ENCODE measurements around the gene FERMT3.

FERMT3 gene

DNA sequence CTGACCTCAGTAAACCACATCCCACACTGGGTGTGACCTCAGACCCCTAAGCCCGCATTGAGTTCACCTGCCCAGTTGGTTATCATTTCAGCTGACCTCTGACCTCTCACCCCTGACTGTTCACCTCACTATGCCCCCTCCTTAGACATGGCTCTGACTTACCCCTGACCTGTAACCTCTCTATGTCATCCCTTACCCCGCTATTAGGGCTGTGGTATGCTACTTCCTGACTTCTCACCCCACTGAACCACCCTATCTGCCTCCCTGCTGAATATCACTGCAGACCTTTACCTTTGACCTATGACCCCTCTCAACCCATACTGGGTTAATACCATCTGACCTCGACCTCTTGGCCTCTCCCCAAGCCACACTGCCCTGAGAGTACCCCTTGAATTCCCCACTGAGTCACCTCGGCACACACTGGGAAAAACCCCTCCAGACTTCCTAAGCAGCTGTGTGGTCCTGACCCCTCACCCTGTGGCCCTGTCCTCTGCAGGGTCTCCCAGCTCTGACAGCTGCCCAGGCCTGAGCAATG is 53.1 kb downstream of the FERMT3 start:
- DNase-seq (ENCODE audit: extremely low spot score) = no peak
- TF ChIP-seq TARDBP (IDR thresholded peaks at IDR 0.05) = no peak
- TF ChIP-seq HDGF (IDR thresholded peaks at IDR 0.05; ENCODE audit: borderline replicate concordance) = no peak
- no peak for TF ChIP-seq FOXK2 (IDR thresholded peaks at IDR 0.05)
- TF ChIP-seq SP1 (IDR thresholded peaks at IDR 0.05) = no peak
- TF ChIP-seq, protein P1, sequence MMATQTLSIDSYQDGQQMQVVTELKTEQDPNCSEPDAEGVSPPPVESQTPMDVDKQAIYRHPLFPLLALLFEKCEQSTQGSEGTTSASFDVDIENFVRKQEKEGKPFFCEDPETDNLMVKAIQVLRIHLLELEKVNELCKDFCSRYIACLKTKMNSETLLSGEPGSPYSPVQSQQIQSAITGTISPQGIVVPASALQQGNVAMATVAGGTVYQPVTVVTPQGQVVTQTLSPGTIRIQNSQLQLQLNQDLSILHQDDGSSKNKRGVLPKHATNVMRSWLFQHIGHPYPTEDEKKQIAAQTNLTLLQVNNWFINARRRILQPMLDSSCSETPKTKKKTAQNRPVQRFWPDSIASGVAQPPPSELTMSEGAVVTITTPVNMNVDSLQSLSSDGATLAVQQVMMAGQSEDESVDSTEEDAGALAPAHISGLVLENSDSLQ (IDR thresholded peaks at IDR 0.05) = no peak
- TF ChIP-seq SUZ12 (IDR thresholded peaks at IDR 0.05) = no peak
- no peak for TF ChIP-seq ELF4 (IDR thresholded peaks at IDR 0.05)
- TF ChIP-seq LEF1 (IDR thresholded peaks at IDR 0.05; ENCODE audit: borderline replicate concordance) = no peak
- TF ChIP-seq FOXA1 (IDR thresholded peaks at IDR 0.05) = no peak
- no peak for TF ChIP-seq CTBP1 (IDR thresholded peaks at IDR 0.05; ENCODE audit: borderline replicate concordance)
- no peak for TF ChIP-seq ZNF384 (IDR thresholded peaks at IDR 0.05)
- no peak for TF ChIP-seq ARNT (IDR thresholded peaks at IDR 0.05)
- no peak for TF ChIP-seq FOXM1 (IDR thresholded peaks at IDR 0.05; ENCODE audit: borderline replicate concordance)
- no peak for TF ChIP-seq NFRKB (IDR thresholded peaks at IDR 0.05)
- CTCF ChIA-PET = no interaction called here
- POLR2A ChIA-PET = interaction anchor here (4.1 kb wide), 1 partner anchor 13 kb away, joined by 18 read pairs; the partner anchor contains the start of gene PPP1R14B

DNA sequence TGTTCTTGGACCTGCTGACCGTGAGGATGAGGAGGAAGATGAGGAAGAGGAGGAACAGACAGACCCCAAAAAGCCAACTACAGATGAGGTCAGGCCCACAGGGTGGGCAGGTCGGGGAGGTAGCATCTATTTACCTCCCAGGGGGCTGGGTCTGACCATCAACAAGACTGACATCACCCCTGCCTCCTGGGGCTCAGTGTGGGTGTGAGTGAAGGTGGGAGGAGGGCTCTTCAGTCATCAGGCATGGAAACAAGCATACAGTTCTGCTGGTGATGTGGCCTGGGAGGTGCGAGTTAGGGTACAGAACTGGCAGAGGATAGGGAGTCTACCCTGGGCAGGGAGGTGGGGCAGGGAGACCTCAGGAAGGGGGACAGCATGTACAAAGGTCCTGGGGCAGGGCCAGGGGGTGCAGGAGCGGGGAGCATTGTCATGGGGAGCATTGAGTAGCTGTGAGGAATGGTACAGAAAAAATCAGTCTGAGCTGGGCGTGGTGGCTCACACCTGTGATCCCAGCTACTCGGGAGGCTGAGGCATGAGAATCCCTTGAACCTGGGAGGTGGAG is 53.7 kb downstream of the FERMT3 start:
- TF ChIP-seq, protein P1 (IDR thresholded peaks at IDR 0.05) = no peak
- TF ChIP-seq L3MBTL2 (conservative IDR thresholded peaks at IDR 0.05) (no peak), FOXK2 (IDR thresholded peaks at IDR 0.05) (no peak), ARNT (IDR thresholded peaks at IDR 0.05) (no peak), FOXA1 (IDR thresholded peaks at IDR 0.05) (no peak), BHLHE40 (IDR thresholded peaks at IDR 0.05; ENCODE audit: borderline replicate concordance) (no peak), ZNF384 (IDR thresholded peaks at IDR 0.05) (no peak)
- ChIA-PET CTCF (no interaction called here), POLR2A (interaction anchor here (1.4 kb wide), 1 partner anchor 57 kb away, joined by 3 read pairs; the partner anchor contains the start of gene PRDX5)
- no peak for DNase-seq (ENCODE audit: extremely low spot score)

DNA sequence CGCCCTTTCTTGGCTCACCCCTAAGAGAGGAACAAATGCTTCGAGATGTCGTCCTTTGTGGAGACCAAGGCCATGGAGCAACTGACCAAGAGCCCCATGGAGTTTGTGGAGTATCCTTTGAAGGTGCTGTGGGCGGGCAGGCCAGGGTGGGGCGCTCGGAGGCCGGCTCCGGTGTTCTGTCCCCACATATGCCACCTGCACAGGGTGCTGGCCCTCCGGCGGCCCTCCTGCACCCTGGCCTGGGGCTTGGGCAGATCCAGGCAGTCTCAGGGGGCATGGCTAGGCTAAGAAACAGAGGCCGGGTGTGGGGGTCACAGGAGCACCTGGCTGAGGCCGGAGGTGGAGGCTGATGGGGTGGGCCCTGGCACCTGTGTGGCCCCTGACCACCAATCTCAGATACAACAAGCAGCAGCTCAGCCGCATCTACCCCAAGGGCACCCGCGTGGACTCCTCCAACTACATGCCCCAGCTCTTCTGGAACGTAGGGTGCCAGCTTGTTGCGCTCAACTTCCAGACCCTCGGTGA is 55.1 kb downstream of the FERMT3 start:
- ChIA-PET CTCF (no interaction called here), POLR2A (interaction anchor here (1.4 to 1.6 kb wide), 2 partner anchors 10 to 56 kb away, joined by 3 to 4 read pairs; partner anchors contain the start of gene PRDX5)
- TF ChIP-seq FOXM1 (IDR thresholded peaks at IDR 0.05; ENCODE audit: borderline replicate concordance) (no peak), ARNT (IDR thresholded peaks at IDR 0.05) (no peak), SP1 (IDR thresholded peaks at IDR 0.05) (no peak), L3MBTL2 (conservative IDR thresholded peaks at IDR 0.05) (no peak), CTBP1 (IDR thresholded peaks at IDR 0.05; ENCODE audit: borderline replicate concordance) (no peak), LEF1 (IDR thresholded peaks at IDR 0.05; ENCODE audit: borderline replicate concordance) (no peak), ZNF384 (IDR thresholded peaks at IDR 0.05) (no peak), TARDBP (IDR thresholded peaks at IDR 0.05) (no peak), NFRKB (IDR thresholded peaks at IDR 0.05) (no peak)
- TF ChIP-seq, protein P1 (IDR thresholded peaks at IDR 0.05) = no peak
- no peak for DNase-seq (ENCODE audit: extremely low spot score)

DNA sequence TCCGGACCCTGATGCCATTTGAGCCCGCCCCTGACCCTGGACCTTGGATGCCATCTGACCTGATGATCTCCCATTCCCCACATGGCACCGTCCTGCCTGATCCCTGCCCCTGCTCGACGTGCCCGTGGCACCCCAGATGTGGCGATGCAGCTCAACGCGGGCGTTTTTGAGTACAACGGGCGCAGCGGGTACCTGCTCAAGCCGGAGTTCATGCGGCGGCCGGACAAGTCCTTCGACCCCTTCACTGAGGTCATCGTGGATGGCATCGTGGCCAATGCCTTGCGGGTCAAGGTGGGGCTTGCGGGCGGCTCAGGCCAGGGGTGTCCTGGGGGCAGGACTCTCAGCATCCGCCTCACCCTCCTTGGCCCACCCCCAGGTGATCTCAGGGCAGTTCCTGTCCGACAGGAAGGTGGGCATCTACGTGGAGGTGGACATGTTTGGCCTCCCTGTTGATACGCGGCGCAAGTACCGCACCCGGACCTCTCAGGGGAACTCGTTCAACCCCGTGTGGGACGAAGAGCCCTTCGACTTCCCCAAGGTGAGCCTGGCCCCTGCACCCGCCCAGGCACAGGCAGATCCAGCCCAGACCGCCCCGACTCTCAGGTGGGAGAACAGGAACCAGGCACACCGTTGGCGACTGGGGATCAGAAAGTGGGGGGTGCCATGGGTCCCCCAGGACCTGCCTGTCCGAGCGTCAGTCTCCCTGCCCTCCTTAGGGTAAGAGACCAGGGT is 55.9 kb downstream of the FERMT3 start:
- ChIA-PET CTCF (no interaction called here), POLR2A (interaction anchor here (1.6 kb wide), 1 partner anchor 9 kb away, joined by 4 read pairs; no protein-coding TSS in a partner anchor)
- TF ChIP-seq ZNF384 (IDR thresholded peaks at IDR 0.05) (no peak), L3MBTL2 (conservative IDR thresholded peaks at IDR 0.05) (no peak), SP1 (IDR thresholded peaks at IDR 0.05) (no peak), FOXM1 (IDR thresholded peaks at IDR 0.05; ENCODE audit: borderline replicate concordance) (no peak), FOXA1 (IDR thresholded peaks at IDR 0.05) (no peak), HDGF (IDR thresholded peaks at IDR 0.05; ENCODE audit: borderline replicate concordance) (no peak), LEF1 (IDR thresholded peaks at IDR 0.05; ENCODE audit: borderline replicate concordance) (no peak), ELF4 (IDR thresholded peaks at IDR 0.05) (no peak), SUZ12 (IDR thresholded peaks at IDR 0.05) (no peak), ARNT (IDR thresholded peaks at IDR 0.05) (no peak), TARDBP (IDR thresholded peaks at IDR 0.05) (no peak), NFRKB (IDR thresholded peaks at IDR 0.05) (no peak), CTBP1 (IDR thresholded peaks at IDR 0.05; ENCODE audit: borderline replicate concordance) (no peak), FOXK2 (IDR thresholded peaks at IDR 0.05) (no peak), BHLHE40 (IDR thresholded peaks at IDR 0.05; ENCODE audit: borderline replicate concordance) (no peak)
- TF ChIP-seq, protein P1 (IDR thresholded peaks at IDR 0.05) = no peak
- no peak for DNase-seq (ENCODE audit: extremely low spot score)
